Amniotic stem cell (primary cell): ENCODE results near the gene MAGI1.

Source experiments
- DNase-seq: peaks from one replicate; lab custom pipeline; 2025; lab: John Stamatoyannopoulos, UW

MAGI1 gene

DNA sequence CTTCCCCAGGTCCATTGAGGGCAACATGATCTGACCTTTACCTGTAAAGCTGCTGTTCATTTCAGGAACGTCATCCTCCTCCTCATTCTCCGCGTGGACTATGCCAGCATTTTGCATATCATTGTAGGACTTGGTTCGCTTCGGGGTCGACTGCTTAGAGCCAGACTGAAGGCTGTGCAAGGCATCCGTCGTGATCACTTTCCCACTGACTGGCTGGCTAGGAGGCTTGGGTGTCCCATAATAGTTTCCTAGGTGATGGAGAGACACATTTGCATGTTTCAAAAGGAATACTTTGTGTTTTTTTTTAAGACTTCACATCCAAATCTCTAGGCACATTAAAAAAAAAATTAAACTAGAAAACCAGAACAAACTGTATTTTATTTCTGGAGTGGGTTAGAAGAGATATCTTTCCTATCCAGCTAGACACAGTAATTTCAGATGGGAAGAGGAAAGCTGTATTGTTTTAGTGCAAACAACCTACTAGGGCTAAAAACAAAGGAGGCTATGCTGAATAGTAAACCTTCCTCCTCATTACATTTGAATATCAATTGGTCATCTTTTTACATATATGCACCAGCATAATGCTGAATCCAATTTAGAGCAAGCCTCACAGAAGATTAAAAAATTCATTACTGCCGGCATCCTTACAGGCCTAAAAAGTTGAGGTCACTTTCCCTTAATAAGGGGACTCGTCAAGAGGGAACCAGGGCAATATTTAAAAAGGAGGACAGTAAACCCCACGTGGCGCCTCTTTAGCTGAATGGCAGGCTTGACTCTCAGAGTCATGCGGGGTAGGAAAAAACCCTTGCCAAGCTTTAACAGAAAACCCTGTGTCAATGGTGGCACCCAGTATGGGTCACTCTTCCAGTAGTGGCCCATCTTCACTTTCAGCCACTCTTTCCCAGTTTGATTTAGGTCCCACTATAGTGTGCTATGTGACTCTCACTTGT is 559.9 kb downstream of the MAGI1 start:
- DNase-seq: no peak

DNA sequence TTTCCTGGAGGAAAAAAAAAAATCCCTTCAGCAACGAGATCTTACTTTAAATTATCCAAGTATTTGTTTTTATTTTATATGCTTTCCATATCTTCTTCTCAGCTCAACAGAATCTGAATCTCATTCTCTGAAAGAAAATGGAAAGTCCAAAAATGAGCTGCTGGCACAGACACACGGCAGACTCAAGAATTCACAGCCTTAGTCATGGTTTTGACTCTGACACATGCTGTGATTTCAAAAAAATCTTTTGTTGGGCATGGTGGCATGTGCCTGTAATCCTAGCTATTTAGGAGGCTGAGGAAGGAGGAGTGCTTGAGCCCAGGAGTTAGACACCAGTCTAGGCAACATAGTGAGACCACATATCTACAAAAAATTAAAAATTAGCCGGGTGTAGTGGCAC is 565.0 kb downstream of the MAGI1 start:
- DNase-seq: peak; percentile 8

DNA sequence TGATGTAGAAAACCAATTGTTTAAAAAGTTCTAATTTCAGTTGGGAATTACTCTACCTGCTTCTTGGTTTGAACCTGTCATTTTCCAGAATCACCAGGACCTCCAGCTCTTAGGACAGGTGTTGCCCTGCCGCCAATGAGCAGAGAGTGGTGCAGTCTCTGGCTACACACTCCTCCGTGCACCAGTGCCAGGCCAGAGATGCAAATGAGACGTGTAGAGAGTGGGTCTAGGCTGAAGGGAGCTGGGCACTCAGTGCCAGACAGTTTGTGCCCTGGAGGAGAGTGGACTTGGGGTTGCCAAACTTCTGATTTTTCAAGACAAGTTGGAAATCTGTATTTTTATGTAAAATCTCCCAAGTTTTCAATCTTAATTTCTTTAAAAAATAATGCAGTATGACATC is 566.2 kb downstream of the MAGI1 start:
- no peak for DNase-seq

DNA sequence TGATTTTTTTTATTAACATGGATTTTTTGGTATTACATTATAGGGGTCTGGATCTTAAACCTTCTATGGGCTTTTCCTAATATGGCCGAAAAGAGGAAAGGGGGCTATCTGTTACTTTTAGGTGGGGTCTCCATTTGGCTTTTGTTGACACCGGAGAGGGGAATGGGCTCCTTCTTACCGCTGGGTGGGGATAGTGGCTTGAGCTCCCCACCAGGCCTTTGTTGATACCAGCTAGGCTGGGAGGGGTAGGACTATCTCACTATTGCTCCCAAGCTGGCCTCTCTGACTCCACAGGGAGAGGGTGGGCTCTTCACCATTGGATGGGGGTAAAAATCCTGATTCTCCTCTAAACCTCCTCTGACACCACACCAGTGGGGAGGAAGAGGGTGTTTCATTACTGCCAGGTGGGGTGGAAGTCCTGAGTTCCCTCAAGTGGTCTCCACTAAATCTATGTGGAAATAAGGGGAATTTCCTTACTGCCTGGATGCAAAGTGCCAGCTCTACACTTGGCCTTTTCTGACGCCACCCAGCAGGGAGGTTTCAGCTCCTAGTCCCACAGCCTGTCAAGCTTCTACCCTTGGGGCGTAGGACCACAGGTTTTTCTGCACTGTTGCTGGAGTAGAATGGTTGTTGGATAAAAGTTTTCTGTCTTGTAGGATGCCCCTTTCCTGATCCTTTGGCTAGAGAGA is 572.3 kb downstream of the MAGI1 start:
- DNase-seq: no peak

GRCh38 chr3:65449841-65450428 is 588.8 kb downstream of the MAGI1 start:
- no peak for DNase-seq

DNA sequence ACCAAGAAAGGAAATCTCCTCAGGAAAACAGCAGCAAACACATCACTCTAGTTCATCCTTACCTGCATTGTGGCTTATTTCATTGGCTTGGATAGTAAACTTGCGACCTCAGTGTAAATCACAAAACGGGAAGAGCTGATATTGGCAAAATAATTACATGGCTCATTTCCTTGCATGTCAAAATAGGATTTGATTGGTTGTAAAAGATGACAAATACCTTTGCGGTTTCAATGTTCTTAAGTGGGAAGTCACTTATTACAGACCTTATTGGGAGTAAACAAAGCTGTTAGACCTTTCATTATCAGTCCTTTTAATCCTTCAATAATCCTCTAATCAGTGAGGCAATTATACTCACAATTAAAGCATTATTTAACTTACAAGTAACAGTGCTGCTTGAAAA is 590.6 kb downstream of the MAGI1 start:
- DNase-seq: no peak

DNA sequence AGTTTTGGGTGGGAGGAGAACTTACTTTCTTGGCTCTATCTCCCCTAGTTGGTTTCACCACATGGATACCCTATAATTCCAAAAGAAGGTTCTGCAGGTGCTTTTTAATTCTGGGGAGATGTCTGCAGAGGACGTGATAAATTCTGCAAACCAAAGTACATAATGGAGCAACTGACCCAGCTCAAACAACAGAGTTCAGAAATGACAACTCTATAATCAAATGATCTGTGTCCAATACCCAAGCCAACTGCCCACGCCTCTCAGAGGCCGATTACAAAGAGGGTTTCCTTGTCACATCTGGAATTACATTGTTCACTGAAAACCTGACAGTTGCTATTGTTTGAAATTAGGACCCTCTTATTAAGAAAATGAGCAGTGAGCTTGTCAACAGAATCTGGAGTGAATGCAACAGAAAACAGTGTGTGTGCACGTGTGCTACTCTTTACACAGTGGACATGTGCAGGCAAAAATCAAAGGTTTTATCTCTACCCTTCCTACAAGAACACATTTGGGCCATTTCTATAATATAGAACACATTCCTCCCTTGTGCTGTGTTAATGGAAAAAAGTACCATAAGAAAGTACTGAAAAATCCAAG is 593.0 kb downstream of the MAGI1 start:
- DNase-seq: no peak

DNA sequence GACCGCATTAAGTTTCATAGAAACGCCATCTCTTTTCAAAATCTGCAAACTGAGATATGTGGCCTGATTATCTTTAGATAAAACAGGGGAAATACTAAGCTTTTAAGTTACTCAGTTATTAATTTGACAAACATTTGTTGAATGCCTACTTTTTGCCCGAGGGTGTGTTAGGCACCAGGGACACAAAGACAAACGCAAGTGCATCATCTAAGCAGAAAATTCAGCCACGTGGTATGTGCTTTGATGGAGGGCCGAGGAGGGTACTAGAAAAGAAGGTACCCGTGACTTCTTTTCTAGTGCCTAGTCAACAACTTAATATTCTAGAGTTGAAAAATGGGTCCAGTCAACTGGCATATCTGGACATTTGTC is 594.3 kb downstream of the MAGI1 start:
- no peak for DNase-seq

GRCh38 chr3:65443739-65444446 is 594.8 kb downstream of the MAGI1 start:
- no peak for DNase-seq

DNA sequence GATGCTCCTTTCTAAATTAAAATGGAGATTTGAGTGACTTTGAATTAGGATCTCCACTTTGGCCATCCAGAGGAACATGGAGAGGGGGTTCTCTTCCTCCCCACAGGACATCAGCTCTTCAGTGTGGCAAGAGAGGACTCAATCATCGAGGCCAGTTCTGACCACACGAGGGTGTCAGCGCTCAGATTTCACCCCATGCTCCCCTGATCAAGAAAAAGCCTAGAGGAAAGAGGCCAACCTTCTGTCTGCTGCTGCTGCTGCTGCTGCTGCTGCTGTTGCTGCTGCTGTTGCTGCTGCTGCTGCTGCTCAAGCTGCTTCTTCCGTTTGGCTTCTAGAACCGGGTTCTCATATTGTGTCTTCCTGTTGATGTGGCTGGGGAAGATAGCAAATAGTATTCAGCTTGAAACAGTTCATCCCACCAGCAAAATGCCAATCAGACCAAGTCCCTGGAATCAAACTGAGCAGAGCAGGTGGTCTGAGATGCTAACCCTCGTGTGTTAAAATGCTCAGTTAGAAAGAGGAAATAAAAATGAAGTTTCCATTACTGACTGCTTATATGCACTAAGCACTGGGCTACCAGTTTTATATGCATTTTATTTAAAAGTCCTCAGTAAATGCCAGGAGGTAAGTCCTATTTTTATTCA is 599.0 kb downstream of the MAGI1 start:
- peak; percentile 8 for DNase-seq

- DNase-seq: no peak
Measured at GRCh38 chr3:65438612-65439011, 600.1 kb downstream of the MAGI1 start.

GRCh38 chr3:65438096-65438495 is 600.6 kb downstream of the MAGI1 start:
- no peak for DNase-seq

GRCh38 chr3:65436580-65436979 is 602.1 kb downstream of the MAGI1 start:
- DNase-seq: no peak

DNA sequence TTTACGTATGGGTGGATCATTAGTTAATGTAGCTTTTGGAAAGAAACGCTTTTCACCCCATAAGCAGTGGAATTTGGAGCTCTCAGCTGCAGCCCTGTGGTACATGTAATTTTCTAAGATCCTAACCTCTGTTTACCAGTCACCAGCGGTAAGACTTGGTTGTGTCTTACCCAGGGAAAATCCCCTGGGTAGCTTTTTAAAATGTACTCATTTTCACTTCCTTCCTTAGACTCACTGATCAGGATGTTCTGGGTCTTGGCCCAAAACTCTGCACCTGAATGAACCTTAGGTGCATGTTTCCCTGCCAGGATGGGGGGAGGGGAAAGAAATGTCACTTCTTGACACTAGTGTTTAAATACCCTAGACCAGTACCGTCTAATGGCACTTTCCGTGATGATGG is 605.2 kb downstream of the MAGI1 start:
- DNase-seq: no peak

DNA sequence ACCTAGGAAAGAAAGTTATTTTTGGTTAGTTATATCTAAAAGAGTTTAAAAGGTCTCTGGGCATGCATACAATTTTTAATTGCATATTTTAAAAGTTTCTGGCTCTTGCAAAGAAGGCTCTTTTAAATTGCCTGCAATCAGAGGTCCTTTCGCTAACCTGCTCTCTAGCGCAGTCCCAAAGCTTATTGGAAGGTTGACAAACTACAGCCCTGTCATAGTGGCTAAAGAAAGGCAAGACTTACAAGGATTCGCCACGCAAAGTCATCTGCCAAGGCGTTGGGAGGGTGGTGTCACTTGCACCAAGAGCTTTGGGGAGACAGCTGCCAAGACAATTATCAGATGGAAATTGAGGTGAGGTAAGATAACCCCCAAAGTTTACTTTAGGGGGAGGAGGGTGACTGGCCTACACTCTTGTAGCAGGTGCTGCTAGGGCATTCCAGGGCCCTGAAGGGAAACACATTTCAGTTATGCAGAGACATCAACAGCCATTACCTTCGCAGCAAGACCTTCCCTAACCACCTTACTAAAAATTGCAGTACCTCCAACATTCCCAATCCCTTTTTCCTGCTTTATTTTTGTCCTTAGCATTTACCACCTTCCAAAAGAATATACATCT is 606.2 kb downstream of the MAGI1 start:
- no peak for DNase-seq

- no peak for DNase-seq
Measured at GRCh38 chr3:65425880-65426279, 612.8 kb downstream of the MAGI1 start.

DNA sequence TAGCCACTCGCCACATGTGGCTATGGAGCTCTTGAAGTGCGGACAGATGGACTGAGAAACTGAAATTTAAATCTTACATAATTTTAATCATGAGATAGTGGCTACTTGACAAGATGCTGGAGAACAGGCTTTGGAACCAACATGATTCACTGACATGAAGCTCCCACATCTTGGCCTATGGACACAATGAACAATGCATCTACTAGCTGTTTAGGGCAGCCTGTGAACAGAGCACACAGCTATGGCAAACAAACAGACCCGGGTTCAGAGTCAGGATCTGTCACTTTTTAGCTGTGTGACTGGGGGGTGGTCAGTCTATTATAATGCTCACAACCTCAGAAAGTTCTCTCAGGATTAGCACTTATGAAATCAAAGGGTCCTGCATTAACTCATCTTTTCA is 616.6 kb downstream of the MAGI1 start:
- no peak for DNase-seq

DNA sequence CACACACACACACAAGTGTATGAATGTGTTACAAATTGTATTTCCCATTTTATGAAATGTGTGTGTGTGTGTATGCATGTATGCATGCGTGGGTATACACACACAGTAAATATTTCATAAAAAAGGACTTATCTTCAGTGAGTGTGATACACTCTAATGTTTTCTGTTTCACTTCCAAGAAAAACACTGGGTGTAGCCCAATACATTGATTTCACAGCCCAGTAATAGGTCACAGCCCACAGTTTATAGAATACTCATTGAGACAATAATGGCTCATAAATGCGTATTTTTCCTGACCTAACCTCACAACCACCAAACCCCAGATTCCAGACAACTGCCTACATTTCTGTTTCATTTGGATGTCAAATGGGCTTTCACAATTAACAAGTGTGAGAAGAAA is 619.5 kb downstream of the MAGI1 start:
- no peak for DNase-seq

DNA sequence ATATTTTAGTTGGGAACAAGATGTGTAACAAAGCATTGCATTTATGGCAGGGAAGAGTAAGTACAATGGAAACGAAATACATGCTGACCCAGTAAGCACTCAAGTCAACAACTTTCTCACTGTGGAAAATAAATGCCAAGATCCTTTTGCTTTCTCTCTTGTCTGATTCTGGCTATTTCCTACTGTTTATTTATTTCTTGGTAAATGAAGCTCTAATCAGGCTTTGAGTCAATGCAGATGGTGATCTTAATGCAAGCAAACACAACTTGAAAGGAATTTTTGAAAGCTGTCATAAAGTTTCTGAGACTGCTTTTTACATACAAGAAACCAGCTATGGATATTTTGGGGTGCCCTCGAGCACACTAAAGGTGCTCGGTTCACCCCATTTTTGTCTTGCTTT is 624.8 kb downstream of the MAGI1 start:
- DNase-seq: no peak

GRCh38 chr3:65412588-65412987 is 626.1 kb downstream of the MAGI1 start:
- DNase-seq: no peak

DNA sequence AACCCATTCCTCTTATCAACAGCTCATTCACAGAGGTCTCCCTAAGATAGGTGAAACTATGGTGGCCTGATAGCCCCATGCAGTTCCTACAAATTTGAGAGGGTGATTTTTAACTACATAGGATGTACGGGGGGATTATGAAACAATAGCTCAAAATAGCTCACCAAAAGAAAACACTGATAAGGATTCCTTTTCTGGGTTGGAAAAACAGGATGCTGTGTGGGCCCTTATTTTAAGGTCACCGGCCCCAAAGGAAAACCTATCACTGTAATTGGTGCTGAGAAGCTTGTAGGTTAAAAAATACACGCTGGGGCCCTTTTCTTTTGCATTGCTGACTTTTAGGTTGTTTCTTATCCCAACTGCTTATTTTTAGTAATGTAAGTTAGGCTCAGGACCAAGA is 627.4 kb downstream of the MAGI1 start:
- DNase-seq: no peak
